K562 (cell line): ENCODE data around the gene COA7. TPM values are rescaled to one million over a fixed set of nuclear protein-coding genes. Genes with fewer than 3 reads are reported as not detected.

Experiments
- ATAC-seq: fragments of 200-7000 bp; cut with Tn5 transposase; 3 replicates; pipeline ENCODE4 v1.9.1; 2020; ENCODE audit warnings: moderate library complexity
- BruUV-seq: library from RNA; stranded (reverse); fragments of 400-500 nt; replicated peaks from 2 replicates; lab custom pipeline; 2021; lab: Mats Ljungman, UMichigan
- CTCF ChIA-PET: fragments of 300-600 bp; formaldehyde crosslinking; extraction: SDS; loops from one replicate; lab custom pipeline; 2021; ENCODE audit warnings: low intra/inter-chr PET ratio; lab: Yijun Ruan, JAX
- POLR2A ChIA-PET: fragments of 300-600, 350-650 bp; sonication (Branson Sonifier 250); formaldehyde crosslinking; extraction: SDS; loops from one replicate; lab custom pipeline; 2021; ENCODE audit warnings: antibody characterized with exemption, inconsistent platforms; lab: Yijun Ruan, JAX
- DNase-seq, 4 experiments: peaks; one replicate each; pipeline versions ENCODE4 v3.0.0 to v3.0.0-alpha.2; 2011 to 2018; ENCODE audit warnings: low spot score in 3 of 4, mixed read lengths in 3 of 4; ENCODE audit errors: extremely low read depth in 1 of 4
- FAIRE-seq: peaks from 2 replicates; lab custom pipeline; 2011; peaks lifted over from hg19 to GRCh38; lab: Jason Lieb, UNC
- H2AFZ ChIP-seq: 2 replicates; pipeline ENCODE4 v1.6.0; 2011; ENCODE audit warnings: low read depth, low read length, control low read depth, inconsistent platforms
- H3K27ac ChIP-seq: fragments of 200-600 bp; 3 replicates; pipeline ENCODE4 v1.8.0; 2011; ENCODE audit warnings: low read depth, mild to moderate bottlenecking, control low read depth, inconsistent platforms, low read length, moderate library complexity, mixed read lengths; ENCODE audit errors: extremely low read depth
- H3K27me3 ChIP-seq, 2 experiments: fragments of 300-600 bp in 1 of 2; 2 replicates in 1 of 2; 3 replicates in 1 of 2; pipeline versions ENCODE4 v1.6.0 to v1.8.0; 2011; ENCODE audit warnings: inconsistent platforms in 2 of 2, low read length in 2 of 2, mild to moderate bottlenecking in 1 of 2, mixed read lengths in 1 of 2, moderate library complexity in 1 of 2; ENCODE audit not compliant: control insufficient read depth in 2 of 2, insufficient read depth in 2 of 2
- H3K36me3 ChIP-seq: fragments of 300-600 bp; 3 replicates; pipeline ENCODE4 v1.8.0; 2011; ENCODE audit warnings: mild to moderate bottlenecking, low read length, inconsistent platforms; ENCODE audit not compliant: control insufficient read depth, insufficient read depth
- H3K4me1 ChIP-seq, 2 experiments: fragments of 200-600 bp in 1 of 2; replicated peaks in 1 of 2; 2 replicates in 1 of 2; 3 replicates in 1 of 2; pipeline versions ENCODE4 v1.5.1 to v1.8.0; 2011; ENCODE audit warnings: inconsistent platforms in 2 of 2, low read length in 2 of 2, mild to moderate bottlenecking in 1 of 2, mixed read lengths in 1 of 2, moderate library complexity in 1 of 2; ENCODE audit not compliant: control insufficient read depth in 2 of 2, insufficient read depth in 2 of 2
- H3K4me2 ChIP-seq: 2 replicates; pipeline ENCODE4 v1.6.1; 2011; ENCODE audit warnings: low read length, control low read depth, inconsistent platforms, mixed read lengths; ENCODE audit not compliant: insufficient read depth
- H3K4me3 ChIP-seq: fragments of 200-600 bp; sonication (generic), shearing (Covaris generic); 2 replicates; pipeline ENCODE4 v1.5.1; 2016; ENCODE audit warnings: control low read depth, inconsistent platforms
- H3K79me2 ChIP-seq: fragments of 200-600 bp; 3 replicates; pipeline ENCODE4 v1.8.0; 2011; ENCODE audit warnings: low read length, inconsistent platforms; ENCODE audit not compliant: control insufficient read depth, insufficient read depth
- H3K9ac ChIP-seq, 2 experiments: 2 replicates each; pipeline versions ENCODE4 v1.6.0 to v1.6.1; 2011; ENCODE audit warnings: low read depth in 2 of 2, low read length in 2 of 2, control low read depth in 1 of 2, inconsistent platforms in 1 of 2, mild to moderate bottlenecking in 1 of 2, mixed read lengths in 1 of 2; ENCODE audit not compliant: insufficient read depth in 1 of 2
- H3K9me1 ChIP-seq: one replicate; pipeline ENCODE4 v1.6.0; 2011; ENCODE audit warnings: inconsistent platforms, mild to moderate bottlenecking, low read length, moderate library complexity; ENCODE audit not compliant: control insufficient read depth, insufficient read depth
- H3K9me3 ChIP-seq: replicated peaks from 2 replicates; pipeline ENCODE4 v1.5.1; 2011; ENCODE audit warnings: low read depth, low read length, inconsistent platforms; ENCODE audit not compliant: control insufficient read depth, insufficient read depth
- H4K20me1 ChIP-seq: replicated peaks from 2 replicates; pipeline ENCODE4 v1.6.1; 2011; ENCODE audit warnings: low read length, inconsistent platforms, mixed read lengths; ENCODE audit not compliant: control insufficient read depth, insufficient read depth
- MYBL2 ChIP-seq, 2 experiments: fragments of 450-650 bp in 1 of 2; sonication (generic) in 1 of 2; formaldehyde crosslinking in 1 of 2; IDR thresholded peaks; 2 replicates each; pipeline versions ENCODE4 v1.6.1 to v1.8.1; 2017 to 2022; ENCODE audit warnings: borderline replicate concordance in 1 of 2, inconsistent platforms in 1 of 2, low read depth in 1 of 2, mild to moderate bottlenecking in 1 of 2, missing genetic modification reagents in 1 of 2, moderate library complexity in 1 of 2
- PCBP2 ChIP-seq: fragments of 200-400 bp; formaldehyde crosslinking; IDR thresholded peaks from 2 replicates; pipeline ENCODE4 v1.6.1; 2018; ENCODE audit warnings: low read length, low read depth, mild to moderate bottlenecking, moderate library complexity; ENCODE audit not compliant: poor library complexity, severe bottlenecking
- SAP30 ChIP-seq: fragments of 200-600 bp; sonication (generic); IDR thresholded peaks from 2 replicates; pipeline ENCODE4 v1.6.1; 2012; ENCODE audit warnings: borderline replicate concordance, low read depth, mild to moderate bottlenecking, moderate library complexity, low read length, control low read depth, inconsistent platforms; ENCODE audit not compliant: insufficient read depth, poor library complexity, severe bottlenecking
- THAP12 ChIP-seq: fragments of 250-450 bp; sonication (Bioruptor Pico); IDR thresholded peaks from 2 replicates; pipeline ENCODE4 v1.9.0; 2021; ENCODE audit warnings: mild to moderate bottlenecking, inconsistent platforms
- TSC22D4 ChIP-seq: fragments of 450-650 bp; IDR thresholded peaks from 2 replicates; pipeline ENCODE4 v1.6.1; 2016; ENCODE audit warnings: missing genetic modification characterization, missing biosample characterization, control low read depth
- XRCC4 ChIP-seq: IDR thresholded peaks from one replicate; pipeline ENCODE4 v1.6.1; 2011; ENCODE audit not compliant: insufficient read depth, insufficient read length; ENCODE audit errors: extremely low read depth
- ZBTB11 ChIP-seq, 3 experiments: fragments of 200-800 bp in 1 of 3; fragments of 250-450 bp in 1 of 3; fragments of 450-650 bp in 1 of 3; sonication (Bioruptor Pico) in 1 of 3; sonication (Bioruptor generic) in 1 of 3; formaldehyde crosslinking in 1 of 3; IDR thresholded peaks; 2 replicates each; pipeline versions ENCODE4 v1.6.1 to v1.8.0; 2016 to 2022; ENCODE audit warnings: mild to moderate bottlenecking in 2 of 3, missing genetic modification characterization in 2 of 3, missing compliant biosample characterization in 1 of 3, moderate library complexity in 1 of 3
- WGBS: fragments of 100-300 bp; shearing (Covaris generic); methylation state at CpG from one replicate; pipeline ENCODE4 v1.1.6; 2016; ENCODE audit warnings: low coverage, mixed read lengths; ENCODE audit not compliant: insufficient coverage; ENCODE audit errors: missing lambda C conversion rate; 5-methylcytosine and 5-hydroxymethylcytosine counted together
- in situ Hi-C: fragments of 300-500 bp; cut with MboI; formaldehyde crosslinking; loops from 4 replicates; pipeline ENCODE4 v1.15.0; 2018; ENCODE audit warnings: inconsistent platforms, mixed read lengths
- intact Hi-C: fragments of 100-400 bp; cut with micrococcal nuclease; formaldehyde crosslinking; loops from 2 replicates; pipeline ENCODE4 v1.14.2; 2022
- polyA plus RNA-seq, 8 experiments: library from polyadenylated mRNA; depleted of rRNA in 4 of 8; stranded (reverse) in 5 of 8; unstranded in 3 of 8; fragments of >200 nt; fragmentation: Nextera tagmentation in 2 of 8; fragmentation: Illumina TruSeq in 1 of 8; extraction: Ambion mirVana in 2 of 8; extraction: Trizol in 1 of 8; gene quantifications; 2 replicates each; pipeline versions ENCODE4 v1.2.1 to v1.2.3, GENCODE V29; 2011 to 2014; ENCODE audit warnings: inconsistent platforms in 1 of 8, missing spikeins in 1 of 8
- total RNA-seq, 7 experiments: library from RNA; depleted of rRNA in 6 of 7; stranded (reverse); fragments of >200 nt in 6 of 7; fragmentation: Illumina TruSeq in 2 of 7; extraction: Trizol in 2 of 7; gene quantifications; 2 replicates each; pipeline versions ENCODE4 v1.2.1 to v1.2.3, GENCODE V29; 2011 to 2021; ENCODE audit warnings: low replicate concordance in 1 of 7
- TF ChIP-seq, protein P1 (sequence below): fragments of 450-650 bp; formaldehyde crosslinking; IDR thresholded peaks from 2 replicates; pipeline ENCODE4 v1.4.0; 2022; ENCODE audit warnings: missing genetic modification characterization

COA7 gene
- total and polyA plus RNA-seq, 9 of the 15 experiments (the other 6 are each of a cell fraction or from before 2014, with no cell fraction given) = 19.4 to 82.8 (median 51.0) TPM

GRCh38 chr1:52665006-52665941 is 32.9 kb downstream of the COA7 start:
- Histone ChIP-seq H3K4me2 (no peak overlapping the region), H3K36me3 (no peaks in the 10 kb centered on the region), H3K4me3 (no peak overlapping the region), H4K20me1 (no peaks in the 10 kb centered on the region), H3K27ac (no peak overlapping the region), H3K9ac (no peak overlapping the region; a peak in 1 of 4 replicates), H3K79me2 (no peaks in the 10 kb centered on the region), H2AFZ (no peak overlapping the region), H3K9me1 (no peaks in the 10 kb centered on the region), H3K4me1 (peaks cover 2% of the 10 kb centered on the region in 2 experiments; a peak in 3 of 5 replicates), H3K9me3 (no peaks in the 10 kb centered on the region), H3K27me3 (no peaks in the 10 kb centered on the region)
- DNase-seq (no peak), ATAC-seq (no peak), FAIRE-seq (no peak)
- CTCF ChIA-PET = no interaction called here
- in situ Hi-C loops = no loop called here
- intact Hi-C loops = loop anchor here (5.0 kb wide), 1 partner anchor 263 kb away; the partner anchor contains the start of genes ORC1 and PRPF38A
- POLR2A ChIA-PET = interaction anchor here (0.6 to 1.8 kb wide), 2 partner anchors 259 to 261 kb away, joined by 3 to 10 read pairs; partner anchors contain the start of genes ORC1 and PRPF38A
- BruUV-seq = no TSS peak
- 37% methylated on average over 8 of the region's 8 CpGs for WGBS
- TF ChIP-seq XRCC4 (no peak), PCBP2 (no peak), THAP12 (CRISPR knock-in tag) (no peak), SAP30 (no peak), ZBTB11 (CRISPR knock-in tag; IDR thresholded peaks at IDR 0.05) (no peak), TSC22D4 (no peak), MYBL2 (IDR thresholded peaks at IDR 0.05; ENCODE audit: low read depth) (no peak), MYBL2 (CRISPR knock-in tag; IDR thresholded peaks at IDR 0.05; ENCODE audit: borderline replicate concordance) (no peak)
- TF ChIP-seq, protein P1, sequence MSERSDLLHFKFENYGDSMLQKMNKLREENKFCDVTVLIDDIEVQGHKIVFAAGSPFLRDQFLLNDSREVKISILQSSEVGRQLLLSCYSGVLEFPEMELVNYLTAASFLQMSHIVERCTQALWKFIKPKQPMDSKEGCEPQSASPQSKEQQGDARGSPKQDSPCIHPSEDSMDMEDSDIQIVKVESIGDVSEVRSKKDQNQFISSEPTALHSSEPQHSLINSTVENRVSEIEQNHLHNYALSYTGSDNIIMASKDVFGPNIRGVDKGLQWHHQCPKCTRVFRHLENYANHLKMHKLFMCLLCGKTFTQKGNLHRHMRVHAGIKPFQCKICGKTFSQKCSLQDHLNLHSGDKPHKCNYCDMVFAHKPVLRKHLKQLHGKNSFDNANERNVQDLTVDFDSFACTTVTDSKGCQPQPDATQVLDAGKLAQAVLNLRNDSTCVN (CRISPR knock-in tag) = no peak
